Transverse colon (tissue), 4 donors: ENCODE results near the gene CDK5RAP2.

Experiments used
- EP300 ChIP-seq: sonication (generic); formaldehyde crosslinking; IDR thresholded peaks from one replicate; pipeline ENCODE4 v1.6.1; 2017; ENCODE audit warnings: antibody characterized with exemption, low read depth
- POLR2A ChIP-seq: fragments of 450-650 bp; IDR thresholded peaks from one replicate; pipeline ENCODE4 v1.6.1; 2016; ENCODE audit warnings: antibody characterized with exemption, mild to moderate bottlenecking, moderate library complexity
- POLR2AphosphoS5 ChIP-seq, 3 donors: sonication (generic); formaldehyde crosslinking; IDR thresholded peaks; one replicate each; pipeline ENCODE4 v1.6.1; 2016; ENCODE audit warnings: antibody characterized with exemption in 3 of 3
- TF ChIP-seq, protein P1 (sequence below), 5 experiments: fragments of 200-600 bp in 3 of 5; fragments of 450-650 bp in 2 of 5; sonication (generic) in 3 of 5; IDR thresholded peaks; 1 replicate in 2 of 5; 2 replicates in 3 of 5; pipeline ENCODE4 v1.5.1; 2016 to 2017; ENCODE audit warnings: antibody characterized with exemption in 5 of 5, inconsistent platforms in 3 of 5, mild to moderate bottlenecking in 2 of 5, moderate library complexity in 1 of 5

DNA sequence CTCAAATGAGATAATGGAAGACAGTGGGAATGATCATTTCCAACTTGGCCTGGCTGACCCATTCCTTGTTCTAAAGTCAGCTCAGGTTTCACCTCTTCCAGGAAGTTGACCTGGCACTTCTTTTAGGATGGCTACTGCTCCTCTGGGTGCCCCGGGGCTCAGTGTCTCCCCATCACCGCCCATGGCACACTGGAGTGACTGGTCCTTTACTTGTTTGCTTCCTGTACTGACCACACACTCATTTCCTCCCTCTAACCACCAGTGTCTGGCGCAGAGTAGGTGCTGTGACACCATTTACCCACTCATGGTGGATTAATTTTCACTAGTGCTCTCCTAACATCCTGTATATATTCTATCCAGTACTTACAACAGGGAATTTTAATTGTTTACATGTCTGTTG, 183.5 kb downstream of the CDK5RAP2 start:
- TF ChIP-seq POLR2AphosphoS5 (IDR thresholded peaks at IDR 0.05) (no peak), EP300 (no peak), POLR2A (no peak)
- TF ChIP-seq, protein P1, sequence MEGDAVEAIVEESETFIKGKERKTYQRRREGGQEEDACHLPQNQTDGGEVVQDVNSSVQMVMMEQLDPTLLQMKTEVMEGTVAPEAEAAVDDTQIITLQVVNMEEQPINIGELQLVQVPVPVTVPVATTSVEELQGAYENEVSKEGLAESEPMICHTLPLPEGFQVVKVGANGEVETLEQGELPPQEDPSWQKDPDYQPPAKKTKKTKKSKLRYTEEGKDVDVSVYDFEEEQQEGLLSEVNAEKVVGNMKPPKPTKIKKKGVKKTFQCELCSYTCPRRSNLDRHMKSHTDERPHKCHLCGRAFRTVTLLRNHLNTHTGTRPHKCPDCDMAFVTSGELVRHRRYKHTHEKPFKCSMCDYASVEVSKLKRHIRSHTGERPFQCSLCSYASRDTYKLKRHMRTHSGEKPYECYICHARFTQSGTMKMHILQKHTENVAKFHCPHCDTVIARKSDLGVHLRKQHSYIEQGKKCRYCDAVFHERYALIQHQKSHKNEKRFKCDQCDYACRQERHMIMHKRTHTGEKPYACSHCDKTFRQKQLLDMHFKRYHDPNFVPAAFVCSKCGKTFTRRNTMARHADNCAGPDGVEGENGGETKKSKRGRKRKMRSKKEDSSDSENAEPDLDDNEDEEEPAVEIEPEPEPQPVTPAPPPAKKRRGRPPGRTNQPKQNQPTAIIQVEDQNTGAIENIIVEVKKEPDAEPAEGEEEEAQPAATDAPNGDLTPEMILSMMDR (IDR thresholded peaks at IDR 0.05), result no peak
